A673 (cell line): ENCODE results near the gene SLC25A26.

Experiments
- CTCF ChIP-seq: fragments of 300-800, 200-600 bp; sonication (generic); conservative IDR thresholded peaks from 2 replicates; pipeline ENCODE4 v1.5.1; 2017; ENCODE audit warnings: low read depth, mild to moderate bottlenecking, antibody characterized with exemption, low read length, moderate library complexity, mixed read lengths
- EZH2 ChIP-seq: fragments of 200-600 bp; sonication (generic); IDR thresholded peaks from 2 replicates; pipeline ENCODE4 v1.6.1; 2017; ENCODE audit warnings: borderline replicate concordance, low read depth, mild to moderate bottlenecking, mixed read lengths, antibody characterized with exemption, low read length; ENCODE audit not compliant: poor library complexity, severe bottlenecking

DNA sequence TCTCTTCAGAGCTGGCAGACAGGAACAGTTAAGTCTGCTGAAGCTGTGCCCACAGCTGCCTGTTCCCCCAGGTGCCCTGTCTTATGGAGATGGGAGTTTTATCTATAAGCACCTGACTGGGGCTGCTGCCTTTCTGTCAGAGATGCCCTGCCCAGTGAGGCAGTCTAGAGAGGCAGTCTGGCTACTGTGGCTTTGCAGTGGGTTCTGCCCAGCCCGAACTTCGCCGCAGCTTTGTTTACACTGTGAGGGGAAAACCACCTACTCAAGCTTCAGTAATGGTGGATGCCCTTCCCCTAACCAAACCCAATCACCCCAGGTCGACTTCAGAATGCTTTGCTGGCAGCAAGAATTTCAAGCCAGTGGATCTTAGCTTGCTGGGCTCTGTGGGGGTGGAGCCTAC lies 91.2 kb downstream of the SLC25A26 start:
- TF ChIP-seq CTCF, result no peak
- no peak for TF ChIP-seq EZH2
